Stimulated activated CD8-positive, alpha-beta memory T cell treated with anti-CD3 and anti-CD28 coated beads, Interleukin-4, amount 100 ng/mL, for 24 hours (primary cell): ENCODE results near the gene ZDHHC23.

ENCODE experiments used
- DNase-seq: peaks from one replicate; pipeline ENCODE4 v3.0.0-alpha.2; 2020; ENCODE audit warnings: low read depth

ZDHHC23 gene, protein sequence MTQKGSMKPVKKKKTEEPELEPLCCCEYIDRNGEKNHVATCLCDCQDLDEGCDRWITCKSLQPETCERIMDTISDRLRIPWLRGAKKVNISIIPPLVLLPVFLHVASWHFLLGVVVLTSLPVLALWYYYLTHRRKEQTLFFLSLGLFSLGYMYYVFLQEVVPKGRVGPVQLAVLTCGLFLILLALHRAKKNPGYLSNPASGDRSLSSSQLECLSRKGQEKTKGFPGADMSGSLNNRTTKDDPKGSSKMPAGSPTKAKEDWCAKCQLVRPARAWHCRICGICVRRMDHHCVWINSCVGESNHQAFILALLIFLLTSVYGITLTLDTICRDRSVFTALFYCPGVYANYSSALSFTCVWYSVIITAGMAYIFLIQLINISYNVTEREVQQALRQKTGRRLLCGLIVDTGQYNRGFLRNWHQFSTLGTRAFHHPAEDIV

DNA sequence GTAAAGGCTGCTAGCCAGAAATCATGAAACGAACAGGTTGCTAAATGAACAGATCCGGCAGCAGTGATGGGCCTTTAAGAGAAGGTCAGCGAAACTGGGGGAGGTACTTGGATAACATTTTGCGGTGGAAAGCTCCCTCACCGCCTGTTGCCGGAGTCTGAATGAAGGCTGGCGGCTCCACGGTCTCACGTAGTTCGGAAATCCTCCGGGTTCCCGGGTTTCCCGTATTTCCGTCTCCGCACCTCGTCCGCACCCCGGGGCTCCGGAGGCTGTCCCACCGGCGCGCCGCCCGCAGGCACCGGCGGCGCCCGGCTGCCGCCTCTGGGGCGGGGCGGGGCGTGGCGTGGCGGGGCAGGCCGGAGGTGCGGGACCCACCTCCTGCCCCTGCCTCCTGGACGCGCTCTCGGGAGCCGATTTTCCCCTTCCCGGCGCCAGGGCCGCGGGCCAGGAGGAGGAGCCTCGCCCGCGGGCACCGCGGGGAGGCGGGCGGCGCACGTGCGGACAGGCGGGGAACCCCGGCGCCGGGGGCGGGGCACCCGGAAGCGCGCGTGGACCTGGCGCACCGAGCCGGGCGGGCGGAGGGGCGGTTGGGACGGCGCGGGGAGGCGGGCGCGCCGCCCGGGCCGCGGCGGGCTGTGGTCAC is at the start of gene ZDHHC23:
TSS of gene ZDHHC23 (plus strand) at position 642 of the 643 bp plus-strand sequence. CDS start 790 bp downstream, outside the sequence.
- peak; percentile 51 for DNase-seq

DNA sequence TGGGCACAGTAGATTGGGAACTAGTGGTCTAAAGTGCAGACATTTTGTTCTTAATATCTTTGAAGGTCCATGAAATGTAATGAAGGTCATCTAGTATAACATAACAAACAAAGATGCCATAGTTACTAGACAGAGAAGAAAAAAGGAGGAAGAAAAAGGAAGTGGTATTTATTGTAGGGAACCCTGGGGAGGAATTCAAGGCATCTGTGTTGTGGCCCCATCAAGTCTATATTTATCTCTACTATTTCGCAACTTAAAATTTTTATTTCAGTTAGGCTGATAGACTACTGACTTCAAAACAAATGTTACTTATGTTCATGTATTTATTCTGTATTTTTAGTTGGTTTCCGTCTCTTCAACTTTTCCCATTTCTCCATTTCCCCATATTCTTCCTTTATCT is 48.9 kb upstream of the ZDHHC23 start:
- DNase-seq, result no peak

DNA sequence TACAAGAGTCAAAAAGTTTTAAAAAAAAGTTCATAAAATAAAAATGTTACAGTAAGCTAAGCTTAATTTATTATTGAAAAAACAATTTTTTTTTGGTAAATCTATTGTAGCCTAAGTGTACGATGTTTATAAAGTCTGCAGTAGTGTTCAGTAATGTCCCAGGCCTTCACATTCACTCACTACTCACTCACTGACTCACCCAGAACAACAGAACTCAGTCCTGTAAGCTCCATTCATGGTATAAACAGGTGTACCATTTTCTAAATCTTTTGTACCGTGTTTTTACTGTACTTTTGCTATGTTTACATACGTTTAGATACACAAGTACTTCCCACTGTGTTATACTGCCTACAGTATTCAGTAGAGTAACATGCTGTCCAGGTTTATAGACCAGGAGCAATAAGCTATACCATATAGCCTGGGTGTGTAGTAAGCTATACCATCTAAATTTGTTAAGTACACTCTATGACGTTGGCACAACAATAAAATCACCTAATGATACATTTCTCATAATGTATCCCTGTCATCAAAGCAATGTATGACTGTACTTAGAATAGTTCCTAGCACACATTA is 41.2 kb upstream of the ZDHHC23 start:
- no peak for DNase-seq

DNA sequence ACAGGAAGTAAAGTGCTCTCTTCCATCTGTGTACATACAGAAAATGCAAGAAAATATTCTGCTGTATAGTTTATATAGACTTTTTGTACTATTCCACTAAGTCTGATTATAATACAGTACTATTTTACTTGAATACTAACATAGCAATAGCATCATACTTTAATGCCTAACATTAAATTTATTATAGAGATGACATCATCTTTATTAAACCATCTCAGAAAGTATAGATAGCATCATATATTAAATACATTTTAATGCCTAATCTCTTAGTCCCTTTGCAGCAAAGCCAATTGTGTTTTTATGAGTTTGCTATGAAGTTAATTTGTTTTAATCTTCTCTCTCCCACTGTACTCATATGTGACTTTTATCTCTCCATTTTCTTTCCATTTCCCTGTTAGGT is 39.7 kb upstream of the ZDHHC23 start:
- no peak for DNase-seq

DNA sequence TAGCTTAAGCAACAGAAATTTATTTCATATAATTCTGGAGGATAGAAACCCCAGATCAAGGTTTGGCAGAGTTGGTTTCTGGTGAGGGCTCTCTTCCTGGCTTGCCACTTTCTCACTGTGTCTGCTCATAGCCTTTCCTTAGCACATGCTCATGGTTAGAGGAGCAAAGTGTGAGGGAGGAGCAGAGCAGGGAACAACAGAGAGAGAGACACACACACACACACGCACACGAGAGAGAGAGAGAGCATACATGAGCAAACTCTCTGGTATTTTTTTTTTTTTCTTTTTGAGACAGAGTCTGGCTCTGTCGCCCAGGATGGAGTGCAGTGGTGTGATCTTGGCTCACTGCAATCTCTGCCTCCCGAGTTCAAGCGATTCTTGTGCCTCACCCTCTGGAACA is 36.8 kb upstream of the ZDHHC23 start:
- DNase-seq, result no peak

DNA sequence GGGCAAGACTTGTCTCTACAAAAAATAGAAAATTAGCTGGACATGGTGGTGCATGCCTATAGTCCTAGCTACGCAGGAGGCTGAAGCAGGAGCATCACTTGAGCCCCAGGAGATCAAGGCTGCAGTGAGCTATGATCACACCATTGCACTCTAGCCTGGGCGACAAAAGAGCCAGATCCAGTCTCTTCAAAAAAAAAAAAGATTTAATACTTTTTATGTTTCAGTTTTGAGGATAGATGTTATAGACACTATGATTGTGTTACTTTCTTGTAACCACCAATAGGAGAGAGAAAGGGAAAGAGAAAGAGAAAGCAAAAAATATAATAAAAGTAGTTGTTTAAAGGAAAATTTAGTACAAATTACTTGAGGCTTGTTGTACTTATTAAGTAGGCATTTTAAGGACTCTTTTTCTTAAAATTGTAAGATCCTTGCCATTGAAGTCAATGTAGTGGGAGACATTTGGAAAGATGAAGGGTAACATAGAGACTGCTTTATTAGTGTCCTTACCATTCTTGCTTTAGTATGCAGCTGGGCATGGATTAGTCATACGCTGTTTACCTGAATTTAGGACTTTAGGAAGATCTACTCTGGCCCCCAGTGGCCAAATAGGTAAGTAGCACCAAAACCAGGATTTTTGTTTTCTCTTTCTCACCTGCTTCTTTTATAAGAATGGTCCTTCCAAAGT is 35.1 kb upstream of the ZDHHC23 start:
- no peak for DNase-seq

DNA sequence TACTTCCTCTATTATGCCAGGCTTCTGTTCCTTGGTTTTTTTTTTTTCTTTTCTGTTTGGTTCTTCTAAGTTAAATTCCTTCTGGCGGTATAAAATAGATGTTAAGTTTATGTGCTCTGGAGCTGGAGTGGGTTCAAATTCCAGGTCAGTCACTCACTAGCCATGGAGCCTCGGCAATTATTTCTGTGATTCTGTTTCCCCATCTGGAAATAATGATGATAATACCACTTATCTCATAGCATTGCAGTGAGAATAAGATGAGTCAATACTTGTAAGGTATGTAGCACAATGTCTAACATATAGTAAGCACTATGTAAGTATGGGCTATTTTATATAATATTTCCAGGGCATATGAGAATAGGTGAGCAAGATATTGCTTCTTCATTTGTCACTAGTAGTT is 33.2 kb upstream of the ZDHHC23 start:
- no peak for DNase-seq

DNA sequence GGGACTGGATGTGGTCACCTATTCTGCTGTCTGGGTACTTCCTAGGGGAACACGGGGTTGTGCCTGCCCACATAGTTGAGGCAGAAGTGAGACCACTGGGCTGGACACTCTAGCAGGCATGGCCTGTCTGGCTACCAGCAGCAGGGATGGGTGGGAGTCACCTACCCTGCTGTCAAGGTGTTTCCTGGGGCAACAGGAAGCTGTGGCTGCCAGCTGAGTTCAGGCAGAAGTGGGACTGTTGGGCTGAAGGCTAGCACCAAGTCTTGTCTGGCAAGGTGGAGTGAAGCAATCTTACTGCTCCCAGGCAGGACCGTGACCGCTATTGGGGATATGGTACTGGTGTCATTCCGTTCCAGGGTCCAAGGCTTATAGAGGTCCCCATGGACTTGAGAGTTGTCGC is 20.3 kb upstream of the ZDHHC23 start:
- DNase-seq, result no peak

DNA sequence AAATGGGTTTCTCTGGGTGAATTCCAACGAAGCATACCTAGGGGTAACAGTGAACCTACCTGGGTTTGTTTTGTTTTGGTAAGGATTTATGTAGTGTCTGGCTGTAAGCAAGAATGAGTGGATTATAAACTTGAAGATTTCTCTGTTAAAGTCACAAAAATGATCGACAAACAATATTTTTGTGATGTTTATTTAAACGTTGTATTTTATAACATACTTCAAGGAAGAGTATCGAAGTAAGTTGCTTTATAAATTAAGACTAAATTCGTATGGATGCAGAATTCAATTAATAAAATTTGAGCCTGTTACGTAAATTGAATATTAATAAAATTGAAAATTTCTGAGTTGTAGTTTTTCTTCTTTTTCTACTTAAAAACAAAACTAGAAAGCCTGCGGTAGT is 982 bp upstream of the ZDHHC23 start:
- DNase-seq, result no peak

DNA sequence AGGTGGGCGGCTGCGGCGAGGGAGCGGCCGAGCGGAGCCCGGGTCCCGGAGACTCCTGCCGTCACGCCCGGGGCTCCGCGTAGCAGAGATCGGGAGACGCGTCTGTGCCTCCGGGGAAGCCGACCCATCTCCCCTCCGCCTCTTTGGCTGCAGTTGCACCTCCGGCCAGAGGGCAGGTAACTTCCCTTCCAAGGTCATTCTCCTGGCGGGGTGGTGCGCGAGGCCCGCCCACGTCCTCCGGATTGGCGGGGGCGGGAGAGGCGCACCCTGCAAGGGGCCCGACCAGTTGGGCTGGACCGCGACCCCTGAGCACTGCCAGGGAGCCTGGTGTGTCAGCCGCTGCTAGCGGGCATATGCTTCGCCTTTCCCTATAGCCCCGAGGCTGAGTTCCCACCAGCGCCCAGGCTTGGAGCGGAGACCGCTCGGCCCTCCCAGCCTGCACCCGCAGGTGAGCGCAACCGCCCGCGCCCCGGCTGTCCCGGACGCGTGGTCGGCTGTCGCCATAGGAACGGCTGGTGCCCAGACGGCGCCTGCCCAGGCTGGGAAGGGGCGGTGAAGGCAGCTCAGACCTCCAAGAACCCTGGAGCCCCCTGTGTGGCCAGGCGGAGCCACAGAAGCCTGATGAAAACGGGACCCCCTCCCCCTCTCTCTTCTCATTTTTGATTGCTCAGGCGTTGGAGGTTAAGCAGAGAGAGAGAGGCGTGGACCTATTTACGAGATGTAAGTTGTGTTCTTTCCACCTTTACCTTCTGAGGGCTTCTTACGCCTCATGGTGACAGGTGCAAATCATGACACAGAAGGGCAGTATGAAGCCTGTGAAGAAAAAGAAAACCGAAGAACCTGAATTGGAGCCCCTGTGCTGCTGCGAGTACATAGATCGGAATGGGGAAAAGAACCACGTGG is 453 bp downstream of the ZDHHC23 start:
- DNase-seq, result no peak

DNA sequence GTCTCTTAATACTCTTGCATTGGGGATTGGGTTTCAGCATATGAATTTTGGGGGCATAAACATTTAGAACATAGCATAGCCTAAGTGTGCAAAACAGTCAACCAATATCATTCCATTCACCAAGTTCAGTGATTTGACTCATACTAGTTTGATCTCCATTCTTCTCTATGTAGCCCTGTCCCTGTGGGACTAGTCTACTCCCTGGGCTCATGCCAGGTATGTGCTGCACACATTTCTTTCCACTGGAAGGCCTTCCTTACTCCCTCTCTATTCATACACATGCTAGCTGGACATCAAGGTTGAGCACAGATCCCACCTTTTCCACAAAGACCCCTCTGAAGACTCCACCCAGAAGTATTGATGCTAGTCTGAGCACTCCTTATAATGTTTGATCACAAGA is 5.1 kb downstream of the ZDHHC23 start:
- DNase-seq, result no peak

DNA sequence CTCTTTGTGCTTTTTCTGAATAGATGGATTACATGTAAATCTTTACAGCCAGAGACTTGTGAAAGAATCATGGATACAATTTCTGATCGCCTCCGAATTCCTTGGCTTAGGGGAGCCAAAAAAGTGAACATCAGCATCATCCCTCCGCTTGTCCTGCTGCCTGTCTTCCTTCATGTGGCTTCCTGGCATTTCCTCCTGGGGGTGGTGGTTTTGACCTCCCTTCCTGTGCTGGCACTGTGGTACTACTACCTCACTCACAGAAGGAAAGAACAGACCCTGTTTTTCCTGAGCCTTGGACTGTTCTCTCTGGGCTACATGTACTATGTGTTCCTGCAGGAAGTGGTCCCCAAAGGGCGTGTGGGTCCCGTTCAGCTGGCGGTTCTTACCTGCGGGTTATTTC is 5.9 kb downstream of the ZDHHC23 start:
- DNase-seq, result no peak

DNA sequence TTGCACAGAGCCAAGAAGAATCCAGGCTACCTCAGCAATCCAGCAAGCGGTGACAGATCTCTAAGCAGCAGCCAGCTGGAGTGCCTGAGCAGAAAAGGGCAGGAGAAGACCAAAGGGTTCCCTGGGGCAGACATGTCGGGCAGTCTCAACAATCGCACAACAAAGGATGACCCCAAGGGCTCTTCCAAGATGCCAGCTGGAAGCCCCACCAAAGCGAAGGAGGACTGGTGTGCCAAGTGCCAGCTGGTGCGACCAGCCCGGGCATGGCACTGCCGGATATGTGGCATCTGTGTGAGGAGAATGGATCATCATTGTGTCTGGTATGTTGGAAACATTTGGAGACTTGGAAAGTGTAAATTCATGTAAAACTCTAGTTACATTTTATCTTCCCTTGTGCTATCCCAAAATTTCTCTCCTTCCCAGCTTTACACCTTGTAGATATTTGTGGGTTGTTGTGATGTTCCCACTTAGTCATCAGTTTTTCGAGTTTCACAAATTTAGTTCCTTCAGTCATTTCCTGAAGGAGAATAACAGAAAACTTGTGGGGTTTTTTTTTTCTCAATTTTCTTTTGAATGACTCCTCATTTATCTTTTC is 6.4 kb downstream of the ZDHHC23 start:
- DNase-seq, result no peak

DNA sequence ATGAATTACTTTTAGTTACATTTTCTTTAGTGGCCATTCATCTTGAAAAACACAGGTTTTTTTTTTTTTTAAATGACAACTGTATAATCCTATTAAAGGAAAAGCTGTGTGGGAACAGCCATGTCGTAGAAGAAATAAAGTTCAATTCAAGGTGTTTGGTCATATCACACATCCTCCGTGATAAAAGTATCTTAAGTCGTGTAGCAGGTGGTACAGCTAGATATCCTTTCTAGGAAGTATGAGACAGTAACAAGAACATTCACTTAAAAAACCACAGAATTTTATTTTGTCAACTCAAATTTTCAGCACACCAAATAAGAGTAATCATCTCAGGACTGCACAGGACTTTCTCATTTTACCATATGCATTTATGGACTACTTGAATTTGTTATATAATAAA is 16.1 kb downstream of the ZDHHC23 start:
- no peak for DNase-seq

DNA sequence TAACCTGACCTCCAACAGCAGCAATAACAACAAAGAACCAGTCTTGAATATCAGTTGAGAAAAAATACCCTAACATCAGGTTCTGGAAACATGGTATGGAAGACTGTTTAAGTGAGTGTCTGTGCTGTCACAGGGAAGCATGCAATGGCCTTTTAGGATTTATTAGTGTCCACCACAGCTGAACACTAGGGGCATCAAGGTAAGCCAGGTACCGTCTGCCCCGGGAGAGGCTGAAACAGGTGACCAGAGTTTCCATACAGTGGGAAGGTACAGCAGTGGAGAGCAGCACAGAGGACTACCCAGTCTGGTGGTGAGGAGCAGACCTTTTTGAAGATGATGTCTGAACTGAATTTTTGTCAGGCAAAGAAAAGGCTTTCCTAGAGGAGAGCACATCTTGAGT is 18.4 kb downstream of the ZDHHC23 start:
- no peak for DNase-seq

DNA sequence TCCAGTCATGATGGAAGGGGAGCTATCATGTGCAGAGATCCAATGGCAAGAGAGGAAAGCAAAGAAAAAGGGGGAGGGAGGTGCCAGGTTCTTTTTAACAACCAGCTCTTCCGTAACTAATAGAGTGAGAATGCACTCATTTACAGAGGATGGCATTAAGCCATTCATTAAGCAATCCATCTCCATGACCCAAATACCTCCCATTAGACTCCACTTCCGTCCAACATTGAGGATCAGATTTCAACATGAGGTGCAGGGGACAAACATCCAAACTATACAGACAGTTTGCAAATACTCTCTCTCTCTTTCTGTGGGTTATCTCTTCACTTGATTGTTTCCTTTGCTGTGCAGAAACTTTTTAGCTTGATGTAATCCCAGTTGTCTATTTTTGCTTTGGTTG is 21.2 kb downstream of the ZDHHC23 start:
- DNase-seq, result no peak

DNA sequence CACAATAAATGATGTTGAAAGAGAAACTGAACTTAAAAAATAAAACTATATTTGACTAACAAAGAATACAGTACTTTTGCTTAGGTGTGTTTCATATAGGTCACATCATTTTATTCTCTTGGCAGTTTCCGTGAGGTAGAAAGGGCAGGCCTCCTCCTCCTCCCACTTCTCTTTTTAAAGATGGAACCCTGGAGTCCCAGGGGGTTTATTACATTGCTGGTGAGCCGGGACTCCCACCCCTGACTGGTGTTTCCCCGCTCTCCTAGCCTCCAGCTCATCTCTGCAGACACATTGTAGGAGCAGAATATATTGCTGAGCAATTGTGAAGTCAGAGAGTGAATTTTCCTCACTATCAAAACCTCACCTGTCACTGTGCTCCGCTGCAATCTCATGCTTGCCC is 30.0 kb downstream of the ZDHHC23 start:
- no peak for DNase-seq

DNA sequence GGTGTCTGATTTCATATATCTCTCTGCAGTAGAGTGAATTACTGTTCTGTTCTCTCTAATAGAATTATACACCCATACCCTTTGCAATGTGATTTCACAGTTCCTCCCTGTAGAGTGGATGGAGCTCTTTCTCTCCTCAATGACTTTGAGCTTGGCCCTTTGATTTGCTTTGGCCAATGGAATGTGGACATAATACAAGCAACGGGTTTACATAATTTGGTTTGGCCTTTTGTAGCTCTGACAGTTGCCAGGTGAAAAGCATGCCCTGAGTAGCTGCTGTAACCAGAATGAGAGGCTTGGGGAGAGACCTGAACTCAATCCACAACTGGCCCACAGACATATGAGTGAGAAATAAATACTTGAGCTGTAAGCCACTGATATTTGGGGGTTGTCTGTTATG is 32.1 kb downstream of the ZDHHC23 start:
- no peak for DNase-seq

DNA sequence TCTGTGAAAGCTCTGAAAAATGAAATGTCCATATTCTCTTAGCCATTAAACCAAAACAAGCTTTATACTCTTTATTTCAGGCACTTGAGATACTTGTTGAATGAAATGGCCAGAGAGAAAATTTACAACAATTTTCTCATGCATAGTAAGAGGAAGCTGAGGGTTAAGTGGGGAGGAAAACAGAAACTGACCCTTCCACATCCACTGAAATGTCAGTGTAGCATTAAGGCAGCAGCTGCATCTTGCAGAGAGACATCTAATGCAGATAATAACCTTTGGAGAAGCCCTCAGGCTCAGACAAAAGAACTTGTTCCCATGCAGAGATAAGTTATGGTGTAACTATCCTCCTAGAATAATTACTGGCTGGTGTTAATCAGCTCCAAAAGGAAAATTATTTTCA is 34.0 kb downstream of the ZDHHC23 start:
- no peak for DNase-seq

DNA sequence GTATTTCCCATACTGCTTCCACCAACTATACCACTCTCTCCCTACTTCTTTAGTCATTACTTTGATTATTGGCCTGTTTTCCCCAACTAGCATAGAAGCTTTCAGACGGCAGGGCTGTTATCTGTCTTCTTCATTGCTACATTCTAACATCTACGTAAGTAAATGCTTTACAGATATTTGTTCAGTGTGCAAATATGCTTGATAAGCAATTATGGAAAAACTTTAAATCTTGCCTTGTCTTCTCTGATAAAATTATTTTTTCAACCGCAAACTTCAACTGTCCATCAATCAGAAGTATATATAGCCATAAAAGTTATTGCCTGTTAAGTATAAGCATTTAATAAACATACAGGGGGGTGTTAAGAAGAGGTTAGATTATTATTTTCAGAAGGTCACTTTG is 35.7 kb downstream of the ZDHHC23 start:
- no peak for DNase-seq

DNA sequence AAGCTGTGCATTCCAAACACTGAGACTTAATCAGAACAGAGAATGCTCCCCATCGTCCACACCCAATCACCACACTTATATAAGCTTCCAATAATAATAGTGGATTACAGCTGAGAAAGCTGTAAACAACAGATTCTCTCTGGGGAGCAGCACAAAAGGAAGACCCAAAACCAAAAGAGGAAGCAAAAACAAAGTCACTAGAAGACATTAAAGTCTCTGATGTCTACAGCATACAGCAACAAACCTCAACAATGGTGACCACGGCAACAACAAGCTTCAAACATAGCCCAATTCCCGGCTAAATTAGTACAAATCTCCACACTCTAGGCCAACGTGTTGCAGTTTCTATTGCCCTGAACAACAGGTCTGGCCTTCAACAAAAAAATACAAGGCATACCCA is 37.7 kb downstream of the ZDHHC23 start:
- DNase-seq, result no peak
